Measurements from ENCODE around the gene ABCA4.

Gene ABCA4

DNA sequence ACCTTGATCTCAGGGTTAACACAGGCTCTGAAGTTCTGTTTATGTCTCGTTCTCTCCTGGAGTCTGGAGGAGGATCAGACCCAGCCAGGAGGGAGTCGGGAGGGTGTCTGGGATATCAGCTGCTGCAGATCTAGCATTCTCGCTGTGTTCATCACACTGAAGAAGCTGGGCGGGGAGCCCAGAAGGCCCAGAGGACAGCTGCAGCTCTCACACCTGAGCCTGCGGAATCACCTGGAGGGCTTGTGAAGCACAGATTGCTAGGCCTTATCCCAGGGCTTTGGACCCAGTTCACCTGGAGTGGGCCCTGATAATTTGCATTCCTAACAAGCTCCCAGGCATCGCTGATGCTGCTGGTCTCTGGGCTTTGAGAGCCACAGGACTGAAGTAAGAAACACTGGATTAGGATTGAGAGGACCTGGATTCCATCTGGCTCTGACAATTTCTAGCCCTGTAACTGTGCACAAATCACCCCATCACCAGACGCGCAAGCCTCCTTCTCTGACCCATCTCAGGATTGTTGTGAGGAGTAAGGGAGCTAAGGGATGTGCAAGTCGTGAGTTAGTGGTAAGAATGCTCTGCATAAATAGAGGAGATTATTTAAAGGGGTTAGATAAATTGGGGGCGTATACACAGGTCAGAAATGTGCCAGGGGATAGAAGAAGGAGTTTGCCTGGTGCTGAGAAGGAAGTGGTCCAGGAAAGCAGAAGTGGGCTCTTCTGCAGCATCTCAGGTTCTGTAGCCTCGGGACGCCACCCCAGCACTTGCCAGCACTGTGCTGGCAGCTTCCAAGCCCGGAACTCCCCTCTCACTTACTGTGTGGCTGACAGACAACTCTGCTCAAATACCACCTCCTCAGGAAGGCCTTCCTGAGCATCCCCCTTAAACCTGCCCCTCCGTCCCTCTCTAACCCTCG, 19.1 kb downstream of the ABCA4 start:
- no peak for DNase-seq

GRCh38 chr1:94100785-94101612, 19.9 kb downstream of the ABCA4 start:
- DNase-seq: no peak

DNA sequence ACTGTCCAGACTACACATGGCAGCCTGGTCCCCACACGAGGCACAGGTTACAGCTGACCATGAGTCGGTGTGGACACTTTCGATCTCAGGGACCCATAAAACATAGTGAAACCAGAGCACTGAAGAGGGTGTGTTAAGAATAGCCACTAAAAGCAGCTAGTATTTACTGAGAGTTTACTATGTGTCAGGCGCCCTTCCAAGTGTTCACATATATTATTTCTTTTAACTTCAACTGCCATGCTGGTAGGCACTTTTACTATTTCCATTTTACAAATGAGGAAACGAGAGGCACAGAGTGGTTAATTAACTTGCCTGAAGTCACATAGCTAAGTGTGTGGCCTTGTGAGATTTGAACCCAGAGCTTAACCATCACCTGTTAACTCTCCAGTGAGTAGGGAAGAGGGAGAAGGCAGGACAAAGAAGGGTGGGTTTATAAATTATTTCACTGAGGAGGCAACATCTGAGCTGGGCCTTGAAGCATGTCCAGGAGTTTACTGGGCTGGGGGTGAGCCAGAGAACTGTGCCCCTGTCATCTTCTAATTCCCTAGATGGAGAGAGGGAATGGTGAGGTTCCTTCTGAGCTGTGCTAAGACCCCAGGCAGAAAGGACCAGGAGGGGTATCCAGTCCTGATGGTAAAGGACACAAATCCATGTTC, 20.7 kb downstream of the ABCA4 start:
- DNase-seq: no peak

- no peak for DNase-seq
Measured at GRCh38 chr1:94099303-94099702, 21.6 kb downstream of the ABCA4 start.

- DNase-seq: no peak
Measured at GRCh38 chr1:94098585-94099111, 22.3 kb downstream of the ABCA4 start.

GRCh38 chr1:94096797-94097549, 24.0 kb downstream of the ABCA4 start:
- DNase-seq: no peak

GRCh38 chr1:94095744-94096469, 25.0 kb downstream of the ABCA4 start:
- no peak for DNase-seq

- no peak for DNase-seq
Measured at GRCh38 chr1:94095112-94095637, 25.8 kb downstream of the ABCA4 start.

DNA sequence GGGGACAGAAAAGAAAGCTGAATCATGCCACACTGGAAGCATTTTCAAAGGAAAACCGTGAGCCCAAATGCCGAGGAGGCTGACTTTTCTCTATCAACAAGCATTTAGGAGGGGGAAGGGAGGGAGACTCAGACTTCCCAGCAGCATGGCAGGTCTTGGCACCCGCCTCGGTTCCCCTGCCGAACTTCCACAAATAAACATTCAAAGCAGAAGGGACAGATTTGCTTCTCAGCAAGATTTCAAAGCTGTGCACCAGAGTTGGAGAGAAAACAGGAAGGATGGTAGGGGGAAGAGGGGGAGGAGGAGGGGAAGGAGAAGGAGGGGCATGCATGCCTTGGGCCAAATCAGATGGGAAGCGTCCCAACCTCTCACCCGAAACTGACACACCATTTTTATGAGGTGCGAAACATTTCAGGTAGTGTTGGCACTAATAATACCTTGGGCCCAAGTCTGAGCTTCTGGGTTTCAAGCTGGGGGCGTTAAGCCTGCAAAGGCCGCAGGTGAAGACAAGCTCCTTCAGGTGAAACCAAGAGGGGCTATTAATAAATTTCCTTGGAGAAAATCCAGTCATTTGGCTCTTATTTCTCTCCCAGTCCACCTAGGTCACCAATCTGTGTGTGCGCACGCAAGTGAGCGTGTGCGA, 26.4 kb downstream of the ABCA4 start:
- no peak for DNase-seq

- no peak for DNase-seq
Measured at GRCh38 chr1:94093996-94094395, 27.0 kb downstream of the ABCA4 start.

DNA sequence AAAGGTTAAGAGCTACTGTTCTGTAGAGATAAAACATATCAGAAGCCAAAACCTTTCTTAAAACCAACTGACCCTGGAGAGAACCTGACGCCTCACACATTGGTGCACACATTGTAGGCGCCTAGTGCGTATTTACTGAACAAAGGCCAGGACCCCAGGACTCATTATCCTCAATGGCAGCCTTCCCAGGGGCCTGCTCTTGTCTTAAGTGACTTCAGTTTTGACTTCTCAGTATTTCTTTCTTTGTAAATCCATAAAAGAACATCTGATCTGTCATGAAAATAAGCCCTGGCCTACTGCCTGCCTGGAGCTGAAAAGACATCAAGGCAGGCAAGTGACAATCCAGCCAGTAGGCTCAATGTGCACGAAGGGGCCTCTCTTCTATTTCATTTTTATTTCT, 27.6 kb downstream of the ABCA4 start:
- DNase-seq: no peak

GRCh38 chr1:94092210-94092613, 28.7 kb downstream of the ABCA4 start:
- no peak for DNase-seq

DNA sequence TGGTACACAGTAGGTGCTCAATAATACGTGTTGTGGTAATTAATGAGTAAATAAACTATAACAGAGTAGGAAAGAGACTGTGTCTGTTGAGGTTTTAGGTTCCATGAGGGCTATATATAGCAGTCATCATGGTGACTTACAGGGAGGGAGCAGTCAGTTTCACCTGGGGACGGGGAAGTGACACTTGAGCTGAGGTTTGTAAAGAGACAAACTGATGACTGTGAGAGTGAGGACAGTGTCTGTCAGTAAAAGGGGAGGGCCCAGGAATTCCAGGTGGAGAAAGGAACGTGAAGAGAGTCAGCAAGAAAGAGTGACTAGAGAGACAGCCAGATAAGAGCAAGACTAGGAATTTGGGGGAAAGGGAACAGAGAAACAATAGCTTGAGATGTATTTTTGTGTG, 30.2 kb downstream of the ABCA4 start:
- DNase-seq: no peak

DNA sequence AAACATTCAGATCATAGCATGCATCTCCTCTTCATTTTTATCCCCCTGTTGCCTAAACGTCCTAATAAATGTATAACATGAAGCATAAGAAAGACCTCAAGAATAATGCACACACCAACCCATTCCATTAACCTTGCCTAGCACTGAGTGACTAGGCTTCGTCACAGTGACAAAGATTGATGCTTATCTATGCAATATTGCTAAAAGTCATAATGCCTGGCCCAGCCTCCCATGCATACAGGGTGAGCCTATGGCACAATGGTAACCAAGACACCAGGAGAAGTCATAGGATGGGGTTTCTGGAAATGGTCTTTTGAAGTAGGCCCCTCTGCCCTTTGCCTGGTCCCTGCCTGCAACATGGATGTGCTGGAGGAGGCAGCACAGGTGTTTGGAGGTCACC, 33.8 kb downstream of the ABCA4 start:
- no peak for DNase-seq

DNA sequence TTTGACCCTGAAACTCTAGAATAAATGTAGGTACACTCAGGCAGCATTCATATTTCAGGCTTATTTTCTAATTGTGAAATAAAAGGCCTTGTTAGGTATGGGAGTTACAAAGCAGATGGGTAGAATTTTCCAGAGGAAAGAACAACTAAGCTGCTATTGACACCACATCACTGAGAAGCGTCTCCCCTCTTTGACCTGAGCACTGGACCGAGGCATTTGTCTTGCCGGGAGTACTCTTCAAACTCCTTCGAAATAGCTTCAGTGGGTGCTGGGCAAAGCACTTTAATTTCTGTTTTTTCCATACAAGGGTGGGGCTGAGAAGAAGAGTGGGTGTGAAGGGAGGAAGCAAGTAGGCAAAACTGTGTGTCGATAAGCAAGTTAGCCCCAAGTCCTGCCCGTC, 36.4 kb downstream of the ABCA4 start:
- no peak for DNase-seq

GRCh38 chr1:94084085-94084484, 36.9 kb downstream of the ABCA4 start:
- no peak for DNase-seq

GRCh38 chr1:94083681-94084080, 37.3 kb downstream of the ABCA4 start:
- DNase-seq: no peak

GRCh38 chr1:94081566-94082344, 39.2 kb downstream of the ABCA4 start:
- DNase-seq: no peak

DNA sequence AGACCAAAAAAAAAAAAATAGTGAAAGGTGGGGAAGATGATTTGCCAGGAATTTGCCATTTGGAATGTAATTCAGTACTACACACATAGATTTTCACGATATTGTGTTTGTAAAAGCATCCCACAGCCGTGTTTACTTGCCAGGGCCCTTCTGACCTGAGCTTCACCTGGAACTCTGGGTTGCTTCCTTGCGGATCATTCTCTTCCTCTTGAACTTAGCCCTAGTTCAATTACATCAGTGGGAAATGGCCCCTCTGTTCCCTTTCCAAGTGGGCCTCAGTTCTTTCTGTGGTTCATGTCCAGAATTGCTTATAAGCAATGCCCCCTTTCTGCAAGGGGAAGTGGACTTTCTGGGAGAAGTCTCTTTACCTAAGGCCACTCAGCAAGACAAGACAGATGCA, 41.0 kb downstream of the ABCA4 start:
- no peak for DNase-seq

Data from activated gamma-delta T cell (primary cell).